Measurements from ENCODE around the gene FAM187B.
"Not testable (repeated sequence)": the region's sequence is repeated elsewhere in the genome, so short reads cannot be mapped to it uniquely, and the experiment has no call there.

Gene FAM187B

GRCh38 chr19:35213663-35214632, 14.6 kb downstream of the FAM187B start:
- Mint-ChIP-seq H3K4me3 (peak overlapping the region; percentile 51 to 53), H3K27me3 (no peaks in the 10 kb centered on the region)

GRCh38 chr19:35212241-35212640, 16.3 kb downstream of the FAM187B start:
- Mint-ChIP-seq H3K4me3 (peak overlapping the region; percentile 27 to 79), H3K27me3 (no peaks in the 10 kb centered on the region), H3K4me1 (peaks cover 91% of the 10 kb centered on the region), H3K27ac (peak overlapping the region; percentile 98 to 100), H3K9me3 (no peaks in the 10 kb centered on the region)
- ATAC-seq (no peak), DNase-seq (no peak)

More at GRCh38 chr19:35213663-35214632, 14.6 kb downstream of the FAM187B start:
- ATAC-seq (peak; percentile 82), DNase-seq (peak; percentile 81 to 88)
- no peaks in the 10 kb centered on the region for H3K9me3 Mint-ChIP-seq
- peaks cover 79% of the 10 kb centered on the region for H3K4me1 Mint-ChIP-seq
- H3K27ac Mint-ChIP-seq: peak overlapping the region; percentile 98 to 100

- DNase-seq: peak; percentile 61 to 79
These were observed 16.9 kb downstream of the FAM187B start for GRCh38 chr19:35211545-35212230.

GRCh38 chr19:35209646-35210045, 18.9 kb downstream of the FAM187B start:
- Mint-ChIP-seq H3K27ac (no peak overlapping the region), H3K9me3 (no peaks in the 10 kb centered on the region), H3K4me3 (no peak overlapping the region), H3K4me1 (peaks cover 91% of the 10 kb centered on the region), H3K27me3 (no peaks in the 10 kb centered on the region)
- DNase-seq (no peak), ATAC-seq (no peak)

More at GRCh38 chr19:35211545-35212230, 16.9 kb downstream of the FAM187B start:
- ATAC-seq: peak; percentile 56
- Mint-ChIP-seq H3K27ac (peak overlapping the region; percentile 98 to 100), H3K4me3 (peak overlapping the region; percentile 27 to 79), H3K9me3 (no peaks in the 10 kb centered on the region), H3K27me3 (no peaks in the 10 kb centered on the region), H3K4me1 (peaks cover 91% of the 10 kb centered on the region)

- no peaks in the 10 kb centered on the region for H3K27me3 Mint-ChIP-seq
- peaks cover 91% of the 10 kb centered on the region for H3K4me1 Mint-ChIP-seq
These were observed 20.4 kb downstream of the FAM187B start for GRCh38 chr19:35208121-35208520.

GRCh38 chr19:35207391-35207871, 21.1 kb downstream of the FAM187B start:
- ATAC-seq: no peak
- Mint-ChIP-seq H3K27ac (peak overlapping the region; percentile 47 to 60), H3K9me3 (no peaks in the 10 kb centered on the region), H3K27me3 (no peaks in the 10 kb centered on the region), H3K4me3 (peak overlapping the region in 1 of 2 donors; percentile 43), H3K4me1 (peaks cover 91% of the 10 kb centered on the region)
- no peak for DNase-seq

More at GRCh38 chr19:35208121-35208520, 20.4 kb downstream of the FAM187B start:
- H3K27ac Mint-ChIP-seq: peak overlapping the region in 1 of 2 donors; percentile 47
- peak overlapping the region in 1 of 2 donors; percentile 43 for H3K4me3 Mint-ChIP-seq
- no peaks in the 10 kb centered on the region for H3K9me3 Mint-ChIP-seq
- DNase-seq: no peak
- no peak for ATAC-seq

GRCh38 chr19:35206855-35207254, 21.7 kb downstream of the FAM187B start:
- H3K9me3 Mint-ChIP-seq: no peaks in the 10 kb centered on the region

GRCh38 chr19:35206379-35206778, 22.2 kb downstream of the FAM187B start:
- Mint-ChIP-seq H3K27ac (peak overlapping the region; percentile 60 to 94), H3K4me3 (peak overlapping the region; percentile 17 to 43), H3K4me1 (peaks cover 91% of the 10 kb centered on the region), H3K9me3 (no peaks in the 10 kb centered on the region), H3K27me3 (no peaks in the 10 kb centered on the region)
- peak; percentile 69 for ATAC-seq
- DNase-seq: peak; percentile 42 to 46

More at GRCh38 chr19:35206855-35207254, 21.7 kb downstream of the FAM187B start:
- Mint-ChIP-seq H3K27me3 (no peaks in the 10 kb centered on the region), H3K4me3 (peak overlapping the region; percentile 17 to 43), H3K4me1 (peaks cover 91% of the 10 kb centered on the region), H3K27ac (peak overlapping the region; percentile 60 to 89)
- ATAC-seq (no peak), DNase-seq (no peak)

GRCh38 chr19:35205733-35206323, 22.7 kb downstream of the FAM187B start:
- no peak for ATAC-seq

GRCh38 chr19:35204799-35205732, 23.5 kb downstream of the FAM187B start:
- Mint-ChIP-seq H3K27ac (peak overlapping the region; percentile 87 to 94), H3K9me3 (no peaks in the 10 kb centered on the region), H3K4me1 (peaks cover 91% of the 10 kb centered on the region), H3K4me3 (peak overlapping the region; percentile 22 to 43), H3K27me3 (no peaks in the 10 kb centered on the region)
- peak in 1 of 2 donors; percentile 31 for DNase-seq
- peak; percentile 54 for ATAC-seq

More at GRCh38 chr19:35205733-35206323, 22.7 kb downstream of the FAM187B start:
- Mint-ChIP-seq H3K4me3 (peak overlapping the region; percentile 17 to 43), H3K27ac (peak overlapping the region; percentile 60 to 94), H3K4me1 (peaks cover 91% of the 10 kb centered on the region), H3K9me3 (no peaks in the 10 kb centered on the region), H3K27me3 (no peaks in the 10 kb centered on the region)
- no peak for DNase-seq

- ATAC-seq: no peak
- no peak for DNase-seq
- Mint-ChIP-seq H3K27me3 (no peaks in the 10 kb centered on the region), H3K27ac (peak overlapping the region; percentile 79 to 81), H3K4me3 (peak overlapping the region in 1 of 2 donors; percentile 5), H3K9me3 (no peaks in the 10 kb centered on the region), H3K4me1 (peaks cover 78% of the 10 kb centered on the region)
These were observed 25.5 kb downstream of the FAM187B start for GRCh38 chr19:35202722-35203688.

GRCh38 chr19:35199481-35199880, 29.1 kb downstream of the FAM187B start:
- no peak overlapping the region for H3K4me3 Mint-ChIP-seq
- peaks cover 51% of the 10 kb centered on the region for H3K4me1 Mint-ChIP-seq
- peaks cover 0 to under 1% of the 10 kb centered on the region in 2 donors for H3K9me3 Mint-ChIP-seq
- no peak overlapping the region for H3K27ac Mint-ChIP-seq
- no peak for DNase-seq
- H3K27me3 Mint-ChIP-seq: no peaks in the 10 kb centered on the region
- ATAC-seq: no peak

GRCh38 chr19:35196861-35197260, 31.7 kb downstream of the FAM187B start:
- not testable (repeated sequence) for H3K27ac Mint-ChIP-seq, H3K4me3 Mint-ChIP-seq, ATAC-seq, H3K27me3 Mint-ChIP-seq, DNase-seq
- peaks cover 8 to 14% of the 10 kb centered on the region in 2 donors for H3K9me3 Mint-ChIP-seq
- H3K4me1 Mint-ChIP-seq: peaks cover 30% of the 10 kb centered on the region

Measured in stimulated activated naive CD8-positive, alpha-beta T cell treated with anti-CD3 and anti-CD28 coated beads, Interleukin-15, amount 100 ng/mL, for 72 hours (primary cell).